GM12878 (cell line): ENCODE results near the gene RNF175. TPM values are rescaled to one million over a fixed set of nuclear protein-coding genes. Genes with fewer than 3 reads are reported as not detected.

Source experiments
- ATAC-seq: fragments of 200-7000 bp; cut with Tn5 transposase; 3 replicates; pipeline ENCODE4 v1.9.1; 2020; ENCODE audit warnings: mild to moderate bottlenecking, moderate library complexity
- BruUV-seq: library from RNA; stranded (reverse); fragments of 400-500 nt; replicated peaks from 2 replicates; lab custom pipeline; 2021; lab: Mats Ljungman, UMichigan
- CTCF ChIA-PET: fragments of 300-600 bp; sonication (Branson Sonifier 250); formaldehyde crosslinking; extraction: SDS; loops from one replicate; lab custom pipeline; 2021; ENCODE audit warnings: inconsistent platforms; lab: Yijun Ruan, JAX
- POLR2A ChIA-PET: fragments of 350-600 bp; formaldehyde crosslinking; extraction: SDS; loops from one replicate; lab custom pipeline; 2021; ENCODE audit warnings: inconsistent platforms; lab: Charles Lee
- RAD21 ChIA-PET: fragments of 300-600 bp; sonication (Branson Sonifier 250); formaldehyde crosslinking; loops from one replicate; lab custom pipeline; 2023; ENCODE audit warnings: antibody characterized with exemption; ENCODE audit not compliant: unreplicated experiment; lab: Charles Lee
- SMC1A ChIA-PET: fragments of 300-600 bp; sonication (Branson Sonifier 250); formaldehyde crosslinking; loops from one replicate; lab custom pipeline; 2023; ENCODE audit not compliant: unreplicated experiment, uncharacterized antibody; lab: Charles Lee
- DNase-seq: peaks from one replicate; pipeline ENCODE4 v3.0.0-alpha.2; 2011; ENCODE audit warnings: low read depth, low spot score
- FAIRE-seq: peaks from 3 replicates; lab custom pipeline; 2011; peaks lifted over from hg19 to GRCh38; lab: Jason Lieb, UNC
- H2AFZ ChIP-seq: 2 replicates; pipeline ENCODE4 v1.6.0; 2011; ENCODE audit warnings: low read depth, low read length, control low read depth; ENCODE audit not compliant: control insufficient read depth
- H3K27ac ChIP-seq: 2 replicates; pipeline ENCODE4 v1.5.1; 2011; ENCODE audit warnings: control low read depth; ENCODE audit not compliant: control insufficient read depth, insufficient read depth
- H3K27me3 ChIP-seq, 2 experiments: replicated peaks in 1 of 2; 2 replicates each; pipeline versions ENCODE4 v1.6.0 to v1.6.1; 2011; ENCODE audit warnings: low read length in 1 of 2; ENCODE audit not compliant: control insufficient read depth in 2 of 2, insufficient read depth in 2 of 2
- H3K36me3 ChIP-seq, 2 experiments: 2 replicates each; pipeline ENCODE4 v1.5.1; 2011; ENCODE audit warnings: low read length in 1 of 2; ENCODE audit not compliant: control insufficient read depth in 2 of 2, insufficient read depth in 2 of 2
- H3K4me1 ChIP-seq: 2 replicates; pipeline ENCODE4 v1.6.1; 2011; ENCODE audit warnings: mild to moderate bottlenecking, low read length, moderate library complexity, mixed read lengths; ENCODE audit not compliant: control insufficient read depth, insufficient read depth
- H3K4me2 ChIP-seq: 2 replicates; pipeline ENCODE4 v1.6.0; 2011; ENCODE audit warnings: control low read depth; ENCODE audit not compliant: control insufficient read depth, insufficient read depth
- H3K4me3 ChIP-seq: fragments of 200-600 bp; sonication (generic); 2 replicates; pipeline ENCODE4 v1.5.1; 2016
- H3K79me2 ChIP-seq: 2 replicates; pipeline ENCODE4 v1.6.0; 2011; ENCODE audit warnings: low read length; ENCODE audit not compliant: control insufficient read depth, insufficient read depth
- H3K9ac ChIP-seq: 2 replicates; pipeline ENCODE4 v1.8.0; 2011; ENCODE audit warnings: low read length, control low read depth, mixed read lengths; ENCODE audit not compliant: control insufficient read depth, insufficient read depth
- H3K9me3 ChIP-seq: replicated peaks from 3 replicates; pipeline ENCODE4 v1.5.1; 2011; ENCODE audit warnings: mild to moderate bottlenecking, low read length; ENCODE audit not compliant: control insufficient read depth, insufficient read depth
- H4K20me1 ChIP-seq: 2 replicates; pipeline ENCODE4 v1.6.0; 2011; ENCODE audit not compliant: control insufficient read depth, insufficient read depth
- CHD4 ChIP-seq: fragments of 200-600 bp; sonication (generic); IDR thresholded peaks from 2 replicates; pipeline ENCODE4 v1.6.1; 2016; ENCODE audit warnings: mild to moderate bottlenecking
- FOXM1 ChIP-seq: IDR thresholded peaks from 2 replicates; pipeline ENCODE4 v1.6.1; 2012; ENCODE audit warnings: low read depth, mild to moderate bottlenecking, inconsistent platforms, low read length, moderate library complexity
- GABPA ChIP-seq: IDR thresholded peaks from 2 replicates; pipeline ENCODE4 v1.6.1; 2014; ENCODE audit warnings: antibody characterized with exemption, low read depth, mild to moderate bottlenecking, inconsistent platforms
- HDAC6 ChIP-seq: fragments of 200-600 bp; sonication (generic); IDR thresholded peaks from one replicate; pipeline ENCODE4 v1.8.0; 2017; ENCODE audit warnings: antibody characterized with exemption; ENCODE audit not compliant: unreplicated experiment
- IRF4 ChIP-seq: IDR thresholded peaks from 2 replicates; pipeline ENCODE4 v1.6.1; 2011; ENCODE audit warnings: low read depth, low read length
- KDM1A ChIP-seq: fragments of 200-600 bp; sonication (generic); IDR thresholded peaks from 2 replicates; pipeline ENCODE4 v1.6.1; 2016; ENCODE audit warnings: borderline replicate concordance
- RB1 ChIP-seq: fragments of 450-650 bp; formaldehyde crosslinking; IDR thresholded peaks from 2 replicates; pipeline ENCODE4 v1.6.1; 2017; ENCODE audit warnings: mild to moderate bottlenecking, borderline replicate concordance
- WRNIP1 ChIP-seq: IDR thresholded peaks from 2 replicates; pipeline ENCODE4 v1.6.1; 2011; ENCODE audit warnings: low read depth, low read length, improper control_type of control experiment, borderline replicate concordance
- YBX1 ChIP-seq: fragments of 450-650 bp; IDR thresholded peaks from 2 replicates; pipeline ENCODE4 v1.6.1; 2016; ENCODE audit warnings: antibody characterized with exemption
- YY1 ChIP-seq: IDR thresholded peaks from 2 replicates; pipeline ENCODE4 v1.6.1; 2011; ENCODE audit warnings: low read depth, mild to moderate bottlenecking, low read length
- ZNF622 ChIP-seq: fragments of 450-650 bp; IDR thresholded peaks from 2 replicates; pipeline ENCODE4 v1.6.1; 2017; ENCODE audit warnings: mild to moderate bottlenecking, inconsistent platforms
- WGBS: methylation state at CpG from one replicate; pipeline ENCODE4 v1.1.6; 2016; ENCODE audit warnings: low lambda C conversion rate; ENCODE audit not compliant: insufficient replicate concordance, insufficient coverage; ENCODE audit errors: missing lambda C conversion rate; 5-methylcytosine and 5-hydroxymethylcytosine counted together
- in situ Hi-C: fragments of 300-500 bp; cut with MboI; formaldehyde crosslinking; loops from 9 replicates; pipeline ENCODE4 v1.14.3; 2018; ENCODE audit warnings: mixed read lengths
- intact Hi-C: fragments of 100-400 bp; cut with micrococcal nuclease; formaldehyde crosslinking; loops from one replicate; pipeline ENCODE4 v1.14.2; 2022; ENCODE audit not compliant: unreplicated experiment
- polyA plus RNA-seq, 11 experiments: library from polyadenylated mRNA; depleted of rRNA in 4 of 11; unstranded in 6 of 11; stranded (reverse) in 5 of 11; fragments of >200 nt; fragmentation: Nextera tagmentation in 4 of 11; fragmentation: Illumina TruSeq in 1 of 11; extraction: Ambion mirVana in 4 of 11; extraction: Trizol in 1 of 11; gene quantifications; 1 replicate in 1 of 11; 2 replicates in 10 of 11; pipeline versions ENCODE4 v1.2.1 to v1.2.3, GENCODE V29; 2011 to 2016; ENCODE audit warnings: inconsistent platforms in 2 of 11, missing spikeins in 2 of 11, low read depth in 1 of 11
- total RNA-seq, 4 experiments: library from RNA; depleted of rRNA in 3 of 4; stranded (reverse); fragments of >200 nt in 3 of 4; fragmentation: Illumina TruSeq in 1 of 4; extraction: Trizol in 1 of 4; gene quantifications; 2 replicates each; pipeline versions ENCODE4 v1.2.1 to v1.2.3, GENCODE V29; 2013 to 2021
- TF ChIP-seq, protein P1 (sequence below): fragments of 450-650 bp; formaldehyde crosslinking; IDR thresholded peaks from 2 replicates; pipeline ENCODE4 v1.4.0; 2022; ENCODE audit warnings: mild to moderate bottlenecking, moderate library complexity
- TF ChIP-seq, protein P2 (sequence below): fragments of 450-650 bp; IDR thresholded peaks from 2 replicates; pipeline ENCODE4 v1.6.1; 2018; ENCODE audit warnings: mild to moderate bottlenecking, low read depth, moderate library complexity; ENCODE audit not compliant: partially characterized antibody
- TF ChIP-seq, protein P3 (sequence below): IDR thresholded peaks from 2 replicates; pipeline ENCODE4 v1.6.1; 2011; ENCODE audit warnings: borderline replicate concordance, low read depth, mild to moderate bottlenecking, moderate library complexity, low read length; ENCODE audit not compliant: insufficient read depth, poor library complexity, severe bottlenecking

Gene RNF175
- total and polyA plus RNA-seq, 10 of the 15 experiments (the other 5 are each of a cell fraction or from before 2014, with no cell fraction given) = not detected

DNA sequence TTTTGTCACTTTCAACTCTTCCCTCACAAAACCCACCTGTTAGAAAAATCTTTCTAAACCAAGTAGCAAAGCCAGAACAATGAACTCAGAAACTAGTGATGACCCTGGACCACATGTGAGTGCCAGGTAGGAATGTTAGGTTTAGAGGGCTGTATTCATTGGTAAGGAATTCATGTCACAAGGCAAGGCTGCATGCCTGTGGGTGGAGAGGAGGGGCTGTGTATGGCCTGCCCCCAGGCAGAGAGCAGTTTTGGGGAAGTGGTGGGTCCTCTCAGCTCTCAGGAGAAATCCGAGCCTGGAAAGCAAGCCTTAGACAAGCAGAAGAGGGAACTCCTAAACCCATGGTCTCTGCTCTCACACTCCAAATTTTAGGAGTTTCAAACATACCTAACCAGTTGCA, 2.4 kb downstream of the RNF175 start:
- POLR2A ChIA-PET = no interaction called here
- TF ChIP-seq HDAC6 (no peak), ZNF622 (no peak), RB1 (no peak), FOXM1 (no peak), GABPA (no peak), YY1 (no peak), WRNIP1 (no peak), KDM1A (no peak), IRF4 (no peak), YBX1 (no peak), CHD4 (no peak)
- TF ChIP-seq, protein P1, sequence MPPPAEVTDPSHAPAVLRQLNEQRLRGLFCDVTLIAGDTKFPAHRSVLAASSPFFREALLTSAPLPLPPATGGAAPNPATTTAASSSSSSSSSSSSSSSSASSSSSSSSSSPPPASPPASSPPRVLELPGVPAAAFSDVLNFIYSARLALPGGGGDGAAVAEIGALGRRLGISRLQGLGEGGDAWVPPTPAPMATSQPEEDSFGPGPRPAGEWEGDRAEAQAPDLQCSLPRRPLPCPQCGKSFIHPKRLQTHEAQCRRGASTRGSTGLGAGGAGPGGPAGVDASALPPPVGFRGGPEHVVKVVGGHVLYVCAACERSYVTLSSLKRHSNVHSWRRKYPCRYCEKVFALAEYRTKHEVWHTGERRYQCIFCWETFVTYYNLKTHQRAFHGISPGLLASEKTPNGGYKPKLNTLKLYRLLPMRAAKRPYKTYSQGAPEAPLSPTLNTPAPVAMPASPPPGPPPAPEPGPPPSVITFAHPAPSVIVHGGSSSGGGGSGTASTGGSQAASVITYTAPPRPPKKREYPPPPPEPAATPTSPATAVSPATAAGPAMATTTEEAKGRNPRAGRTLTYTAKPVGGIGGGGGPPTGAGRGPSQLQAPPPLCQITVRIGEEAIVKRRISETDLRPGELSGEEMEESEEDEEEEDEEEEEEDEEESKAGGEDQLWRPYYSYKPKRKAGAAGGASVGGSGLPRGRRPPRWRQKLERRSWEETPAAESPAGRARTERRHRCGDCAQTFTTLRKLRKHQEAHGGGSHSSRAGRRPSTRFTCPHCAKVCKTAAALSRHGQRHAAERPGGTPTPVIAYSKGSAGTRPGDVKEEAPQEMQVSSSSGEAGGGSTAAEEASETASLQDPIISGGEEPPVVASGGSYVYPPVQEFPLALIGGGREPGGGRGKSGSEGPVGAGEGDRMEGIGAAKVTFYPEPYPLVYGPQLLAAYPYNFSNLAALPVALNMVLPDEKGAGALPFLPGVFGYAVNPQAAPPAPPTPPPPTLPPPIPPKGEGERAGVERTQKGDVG (CRISPR knock-in tag) = no peak
- TF ChIP-seq, protein P2, sequence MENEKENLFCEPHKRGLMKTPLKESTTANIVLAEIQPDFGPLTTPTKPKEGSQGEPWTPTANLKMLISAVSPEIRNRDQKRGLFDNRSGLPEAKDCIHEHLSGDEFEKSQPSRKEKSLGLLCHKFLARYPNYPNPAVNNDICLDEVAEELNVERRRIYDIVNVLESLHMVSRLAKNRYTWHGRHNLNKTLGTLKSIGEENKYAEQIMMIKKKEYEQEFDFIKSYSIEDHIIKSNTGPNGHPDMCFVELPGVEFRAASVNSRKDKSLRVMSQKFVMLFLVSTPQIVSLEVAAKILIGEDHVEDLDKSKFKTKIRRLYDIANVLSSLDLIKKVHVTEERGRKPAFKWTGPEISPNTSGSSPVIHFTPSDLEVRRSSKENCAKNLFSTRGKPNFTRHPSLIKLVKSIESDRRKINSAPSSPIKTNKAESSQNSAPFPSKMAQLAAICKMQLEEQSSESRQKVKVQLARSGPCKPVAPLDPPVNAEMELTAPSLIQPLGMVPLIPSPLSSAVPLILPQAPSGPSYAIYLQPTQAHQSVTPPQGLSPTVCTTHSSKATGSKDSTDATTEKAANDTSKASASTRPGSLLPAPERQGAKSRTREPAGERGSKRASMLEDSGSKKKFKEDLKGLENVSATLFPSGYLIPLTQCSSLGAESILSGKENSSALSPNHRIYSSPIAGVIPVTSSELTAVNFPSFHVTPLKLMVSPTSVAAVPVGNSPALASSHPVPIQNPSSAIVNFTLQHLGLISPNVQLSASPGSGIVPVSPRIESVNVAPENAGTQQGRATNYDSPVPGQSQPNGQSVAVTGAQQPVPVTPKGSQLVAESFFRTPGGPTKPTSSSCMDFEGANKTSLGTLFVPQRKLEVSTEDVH = no peak
- TF ChIP-seq, protein P3, sequence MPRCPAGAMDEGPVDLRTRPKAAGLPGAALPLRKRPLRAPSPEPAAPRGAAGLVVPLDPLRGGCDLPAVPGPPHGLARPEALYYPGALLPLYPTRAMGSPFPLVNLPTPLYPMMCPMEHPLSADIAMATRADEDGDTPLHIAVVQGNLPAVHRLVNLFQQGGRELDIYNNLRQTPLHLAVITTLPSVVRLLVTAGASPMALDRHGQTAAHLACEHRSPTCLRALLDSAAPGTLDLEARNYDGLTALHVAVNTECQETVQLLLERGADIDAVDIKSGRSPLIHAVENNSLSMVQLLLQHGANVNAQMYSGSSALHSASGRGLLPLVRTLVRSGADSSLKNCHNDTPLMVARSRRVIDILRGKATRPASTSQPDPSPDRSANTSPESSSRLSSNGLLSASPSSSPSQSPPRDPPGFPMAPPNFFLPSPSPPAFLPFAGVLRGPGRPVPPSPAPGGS = no peak
- Histone ChIP-seq H3K27ac (no peak overlapping the region), H3K4me1 (no peaks in the 10 kb centered on the region), H4K20me1 (no peaks in the 10 kb centered on the region), H3K9ac (no peak overlapping the region), H3K4me2 (no peak overlapping the region), H3K27me3 (peaks cover 4 to 10% of the 10 kb centered on the region in 2 experiments), H3K36me3 (no peaks in the 10 kb centered on the region), H2AFZ (no peak overlapping the region), H3K9me3 (no peaks in the 10 kb centered on the region; the same call in 2 of the 3 replicates), H3K79me2 (no peaks in the 10 kb centered on the region), H3K4me3 (no peak overlapping the region)
- CTCF ChIA-PET = interaction anchor here (1.1 kb wide), 1 partner anchor 8 kb away, joined by 3 read pairs; no protein-coding TSS in a partner anchor
- WGBS = 0% methylated on average over 1 of the region's 1 CpG
- FAIRE-seq (no peak), DNase-seq (no peak), ATAC-seq (no peak)
- RAD21 ChIA-PET = no interaction called here
- intact Hi-C loops = no loop called here
- SMC1A ChIA-PET = no interaction called here
- no TSS peak for BruUV-seq
- in situ Hi-C loops = no loop called here
